ENCODE data around the gene CLDN14. TPM values are rescaled to one million over a fixed set of nuclear protein-coding genes. Genes with fewer than 3 reads are reported as not detected.
A peak's percentile ranks its signal among the peaks of the same experiment; 100 is the strongest.

The CLDN14 gene
- polyA plus RNA-seq, 1 experiment: not detected

GRCh38 chr21:36499578-36500471 is 19.9 kb upstream of the CLDN14 start:
- ChIA-PET POLR2A (no interaction called here), CTCF (interaction anchor here (0.7 to 1.3 kb wide), 2 partner anchors 67 to 131 kb away, joined by 3 to 4 read pairs; no protein-coding TSS in a partner anchor)
- Histone ChIP-seq H3K27me3 (ENCODE audit: control insufficient read depth, insufficient read depth, low read length) (peaks cover 2% of the 10 kb centered on the region; the same call in 1 of the 2 replicates), H3K4me3 (ENCODE audit: low read depth, low read length) (no peak overlapping the region), H3K36me3 (ENCODE audit: control insufficient read depth, insufficient read depth, low read length) (no peaks in the 10 kb centered on the region)
- TF ChIP-seq, protein P1, sequence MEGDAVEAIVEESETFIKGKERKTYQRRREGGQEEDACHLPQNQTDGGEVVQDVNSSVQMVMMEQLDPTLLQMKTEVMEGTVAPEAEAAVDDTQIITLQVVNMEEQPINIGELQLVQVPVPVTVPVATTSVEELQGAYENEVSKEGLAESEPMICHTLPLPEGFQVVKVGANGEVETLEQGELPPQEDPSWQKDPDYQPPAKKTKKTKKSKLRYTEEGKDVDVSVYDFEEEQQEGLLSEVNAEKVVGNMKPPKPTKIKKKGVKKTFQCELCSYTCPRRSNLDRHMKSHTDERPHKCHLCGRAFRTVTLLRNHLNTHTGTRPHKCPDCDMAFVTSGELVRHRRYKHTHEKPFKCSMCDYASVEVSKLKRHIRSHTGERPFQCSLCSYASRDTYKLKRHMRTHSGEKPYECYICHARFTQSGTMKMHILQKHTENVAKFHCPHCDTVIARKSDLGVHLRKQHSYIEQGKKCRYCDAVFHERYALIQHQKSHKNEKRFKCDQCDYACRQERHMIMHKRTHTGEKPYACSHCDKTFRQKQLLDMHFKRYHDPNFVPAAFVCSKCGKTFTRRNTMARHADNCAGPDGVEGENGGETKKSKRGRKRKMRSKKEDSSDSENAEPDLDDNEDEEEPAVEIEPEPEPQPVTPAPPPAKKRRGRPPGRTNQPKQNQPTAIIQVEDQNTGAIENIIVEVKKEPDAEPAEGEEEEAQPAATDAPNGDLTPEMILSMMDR (IDR thresholded peaks at IDR 0.05; ENCODE audit: insufficient read depth, low read depth, low read length): no peak
- peak; percentile 31 for DNase-seq (ENCODE audit: low read depth)

- Histone ChIP-seq H3K4me3 (ENCODE audit: low read depth, low read length) (no peak overlapping the region), H3K36me3 (ENCODE audit: control insufficient read depth, insufficient read depth, low read length) (no peaks in the 10 kb centered on the region), H3K27me3 (ENCODE audit: control insufficient read depth, insufficient read depth, low read length) (peaks cover 2% of the 10 kb centered on the region; the same call in 1 of the 2 replicates)
- no peak for DNase-seq (ENCODE audit: low read depth)
- CTCF ChIA-PET: interaction anchor here (0.7 kb wide), 1 partner anchor 67 kb away, joined by 3 read pairs; no protein-coding TSS in a partner anchor
- TF ChIP-seq, protein P1 (IDR thresholded peaks at IDR 0.05; ENCODE audit: insufficient read depth, low read depth, low read length): no peak
- POLR2A ChIA-PET: no interaction called here
These were observed 14.6 kb upstream of the CLDN14 start for GRCh38 chr21:36494557-36494956.

DNA sequence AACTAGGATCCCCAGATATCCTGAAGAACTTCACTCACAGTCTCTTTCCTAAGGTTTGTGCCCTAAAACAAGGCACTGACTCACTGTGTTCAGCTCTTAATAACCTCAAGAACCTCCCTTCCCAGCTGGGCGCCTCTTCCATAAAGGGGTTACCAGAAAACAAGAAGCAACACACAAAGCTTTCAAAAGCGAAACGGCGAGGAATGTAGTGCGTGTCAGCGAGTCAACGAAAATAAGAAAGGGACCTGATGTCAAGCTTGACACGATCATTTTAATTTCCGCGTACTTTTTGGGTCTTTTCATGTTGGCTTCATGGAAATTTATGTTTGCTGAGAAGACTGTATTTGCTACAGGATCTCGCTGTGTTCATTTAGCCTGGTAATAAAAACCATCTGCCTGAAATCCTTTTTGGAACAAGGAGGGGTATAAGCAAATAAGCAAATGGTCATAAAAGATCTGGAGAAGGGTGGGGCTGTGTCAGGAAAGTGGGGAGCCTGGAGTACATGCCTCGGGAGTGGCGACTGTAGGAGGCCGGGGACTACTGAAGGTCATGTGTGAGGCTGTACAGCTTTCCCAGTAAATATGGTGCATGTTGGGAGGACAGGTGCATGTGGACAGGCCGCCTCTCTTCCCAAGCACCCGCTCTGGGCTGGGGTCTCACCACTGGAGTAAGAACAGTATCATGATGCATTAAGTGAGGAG is 11.4 kb upstream of the CLDN14 start:
- Histone ChIP-seq H3K27me3 (ENCODE audit: control insufficient read depth, insufficient read depth, low read length) (peaks cover 2% of the 10 kb centered on the region; the same call in 1 of the 2 replicates), H3K36me3 (ENCODE audit: control insufficient read depth, insufficient read depth, low read length) (no peaks in the 10 kb centered on the region), H3K4me3 (ENCODE audit: low read depth, low read length) (no peak overlapping the region)
- ChIA-PET CTCF (interaction anchor here (0.8 kb wide), 1 partner anchor 11 kb away, joined by 3 read pairs; no protein-coding TSS in a partner anchor), POLR2A (no interaction called here)
- TF ChIP-seq, protein P1 (IDR thresholded peaks at IDR 0.05; ENCODE audit: insufficient read depth, low read depth, low read length): no peak
- peak; percentile 51 for DNase-seq (ENCODE audit: low read depth)

GRCh38 chr21:36489776-36490165 is 9.8 kb upstream of the CLDN14 start:
- H3K27me3 ChIP-seq (ENCODE audit: control insufficient read depth, insufficient read depth, low read length): no peaks in the 10 kb centered on the region
- POLR2A ChIA-PET: no interaction called here
- no peaks in the 10 kb centered on the region for H3K36me3 ChIP-seq (ENCODE audit: control insufficient read depth, insufficient read depth, low read length)
- TF ChIP-seq, protein P1 (IDR thresholded peaks at IDR 0.05; ENCODE audit: insufficient read depth, low read depth, low read length): no peak
- DNase-seq (ENCODE audit: low read depth): no peak
- CTCF ChIA-PET: interaction anchor here (1.0 to 1.5 kb wide), 3 partner anchors 15 to 438 kb away, joined by 3 to 6 read pairs (median 3); no protein-coding TSS in a partner anchor
- no peak overlapping the region for H3K4me3 ChIP-seq (ENCODE audit: low read depth, low read length)
